Measurements from ENCODE around the gene ZNF559.

DNA sequence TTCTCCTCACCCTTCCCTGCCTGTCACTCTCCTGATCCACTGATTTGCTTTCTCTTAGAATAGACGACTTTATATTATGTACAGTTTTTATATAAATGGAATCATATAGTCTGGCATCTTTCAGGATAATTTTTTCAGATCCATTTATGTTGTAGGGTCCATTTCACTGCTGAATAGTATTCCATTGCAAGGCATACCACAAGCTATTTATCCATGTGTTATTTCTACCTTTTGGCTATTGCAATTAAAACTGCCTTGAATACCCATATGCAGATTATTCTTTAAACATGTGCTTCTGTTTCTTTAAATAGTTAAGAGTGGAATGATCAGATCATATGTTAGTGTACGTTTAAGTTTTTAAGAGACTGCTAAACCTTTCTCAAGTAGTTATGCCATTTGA is 21.0 kb downstream of the ZNF559 start:
- TF ChIP-seq, protein P1, sequence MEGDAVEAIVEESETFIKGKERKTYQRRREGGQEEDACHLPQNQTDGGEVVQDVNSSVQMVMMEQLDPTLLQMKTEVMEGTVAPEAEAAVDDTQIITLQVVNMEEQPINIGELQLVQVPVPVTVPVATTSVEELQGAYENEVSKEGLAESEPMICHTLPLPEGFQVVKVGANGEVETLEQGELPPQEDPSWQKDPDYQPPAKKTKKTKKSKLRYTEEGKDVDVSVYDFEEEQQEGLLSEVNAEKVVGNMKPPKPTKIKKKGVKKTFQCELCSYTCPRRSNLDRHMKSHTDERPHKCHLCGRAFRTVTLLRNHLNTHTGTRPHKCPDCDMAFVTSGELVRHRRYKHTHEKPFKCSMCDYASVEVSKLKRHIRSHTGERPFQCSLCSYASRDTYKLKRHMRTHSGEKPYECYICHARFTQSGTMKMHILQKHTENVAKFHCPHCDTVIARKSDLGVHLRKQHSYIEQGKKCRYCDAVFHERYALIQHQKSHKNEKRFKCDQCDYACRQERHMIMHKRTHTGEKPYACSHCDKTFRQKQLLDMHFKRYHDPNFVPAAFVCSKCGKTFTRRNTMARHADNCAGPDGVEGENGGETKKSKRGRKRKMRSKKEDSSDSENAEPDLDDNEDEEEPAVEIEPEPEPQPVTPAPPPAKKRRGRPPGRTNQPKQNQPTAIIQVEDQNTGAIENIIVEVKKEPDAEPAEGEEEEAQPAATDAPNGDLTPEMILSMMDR (IDR thresholded peaks at IDR 0.05): no peak
- no peak for TF ChIP-seq JUN (IDR thresholded peaks at IDR 0.05)
- no peak for TF ChIP-seq PBX3 (IDR thresholded peaks at IDR 0.05)
- no peak for TF ChIP-seq HEYL (CRISPR knock-in tag; IDR thresholded peaks at IDR 0.05)
- TF ChIP-seq HOXB13 (CRISPR knock-in tag; IDR thresholded peaks at IDR 0.05; ENCODE audit: low read depth): no peak
- no peak for TF ChIP-seq ZFP36 (IDR thresholded peaks at IDR 0.05; ENCODE audit: borderline replicate concordance, partially characterized antibody)
